Stimulated activated CD4-positive, alpha-beta T cell treated with anti-CD3 and anti-CD28 coated beads, Interleukin-2, amount 100 ng/mL, for 24 hours (primary cell): Measurements from ENCODE around the gene LZTR1.

Experiments
- DNase-seq, 2 donors: peaks; one replicate each; pipeline ENCODE4 v3.0.0-alpha.2; 2020

LZTR1 gene

GRCh38 chr22:20983081-20983771 is 1.1 kb downstream of the LZTR1 start:
- no peak for DNase-seq

GRCh38 chr22:20985720-20986119 is 3.6 kb downstream of the LZTR1 start:
- no peak for DNase-seq

- DNase-seq = no peak
Measured at GRCh38 chr22:20986365-20986764, 4.3 kb downstream of the LZTR1 start.

- no peak for DNase-seq
Measured at GRCh38 chr22:20987375-20987774, 5.3 kb downstream of the LZTR1 start.

- no peak for DNase-seq
Measured at GRCh38 chr22:20988573-20989322, 6.7 kb downstream of the LZTR1 start.

GRCh38 chr22:20989323-20990138 is 7.4 kb downstream of the LZTR1 start:
- DNase-seq = no peak

GRCh38 chr22:20990184-20991180 is 8.4 kb downstream of the LZTR1 start:
- DNase-seq = no peak

GRCh38 chr22:20991252-20992055 is 9.4 kb downstream of the LZTR1 start:
- DNase-seq = no peak

GRCh38 chr22:20992056-20992442 is 10.0 kb downstream of the LZTR1 start:
- no peak for DNase-seq

GRCh38 chr22:20992456-20993303 is 10.6 kb downstream of the LZTR1 start:
- no peak for DNase-seq

- no peak for DNase-seq
Measured at GRCh38 chr22:20993304-20994127, 11.4 kb downstream of the LZTR1 start.

GRCh38 chr22:20994128-20994901 is 12.2 kb downstream of the LZTR1 start:
- DNase-seq = no peak

- DNase-seq = no peak
Measured at GRCh38 chr22:20994902-20995241, 12.8 kb downstream of the LZTR1 start.

GRCh38 chr22:20995329-20996030 is 13.4 kb downstream of the LZTR1 start:
- no peak for DNase-seq

- DNase-seq = no peak
Measured at GRCh38 chr22:20996031-20996410, 13.9 kb downstream of the LZTR1 start.

- DNase-seq = no peak
Measured at GRCh38 chr22:20996598-20997535, 14.8 kb downstream of the LZTR1 start.
